H9 (cell line): ENCODE data around the gene GALNT9. TPM values are rescaled to one million over a fixed set of nuclear protein-coding genes. Genes with fewer than 3 reads are reported as not detected.

Experiments
- DNase-seq: peaks from one replicate; pipeline ENCODE4 v3.0.0-alpha.2; 2017
- H2AFZ ChIP-seq: one replicate; pipeline ENCODE4 v1.6.1; 2013; ENCODE audit warnings: mild to moderate bottlenecking, low read length, control low read depth, moderate library complexity
- H2AK5ac ChIP-seq: 2 replicates; pipeline ENCODE4 v1.6.1; 2013; ENCODE audit warnings: low read length, control low read depth, mixed read lengths; ENCODE audit not compliant: insufficient read length
- H2BK120ac ChIP-seq: one replicate; pipeline ENCODE4 v1.6.1; 2013; ENCODE audit warnings: low read depth, mild to moderate bottlenecking, low read length, control low read depth, inconsistent platforms; ENCODE audit not compliant: poor library complexity, severe bottlenecking
- H2BK12ac ChIP-seq: 2 replicates; pipeline ENCODE4 v1.6.1; 2013; ENCODE audit warnings: low read length, control low read depth, mixed read lengths, low read depth; ENCODE audit not compliant: insufficient read length
- H2BK15ac ChIP-seq: 2 replicates; pipeline ENCODE4 v1.6.1; 2013; ENCODE audit warnings: low read depth, low read length, control low read depth
- H2BK20ac ChIP-seq: one replicate; pipeline ENCODE4 v1.6.1; 2013; ENCODE audit warnings: low read depth, mild to moderate bottlenecking, low read length, control low read depth, inconsistent platforms; ENCODE audit not compliant: poor library complexity, severe bottlenecking
- H2BK5ac ChIP-seq: 2 replicates; pipeline ENCODE4 v1.6.1; 2013; ENCODE audit warnings: low read length, control low read depth, mixed read lengths; ENCODE audit not compliant: insufficient read length
- H3K14ac ChIP-seq: 2 replicates; pipeline ENCODE4 v1.6.1; 2013; ENCODE audit warnings: low read length, control low read depth; ENCODE audit not compliant: insufficient read depth
- H3K18ac ChIP-seq: 2 replicates; pipeline ENCODE4 v1.6.1; 2013; ENCODE audit warnings: low read depth, mild to moderate bottlenecking, mixed read lengths, low read length, control low read depth; ENCODE audit not compliant: insufficient read length
- H3K23ac ChIP-seq: 2 replicates; pipeline ENCODE4 v1.6.1; 2013; ENCODE audit warnings: low read length, control low read depth, mixed read lengths, low read depth; ENCODE audit not compliant: insufficient read length
- H3K23me2 ChIP-seq: 2 replicates; pipeline ENCODE4 v1.6.1; 2013; ENCODE audit warnings: low read depth, mild to moderate bottlenecking, mixed read lengths, low read length, control low read depth; ENCODE audit not compliant: insufficient read length, poor library complexity, severe bottlenecking
- H3K27ac ChIP-seq: 2 replicates; pipeline ENCODE4 v1.5.1; 2013; ENCODE audit warnings: low read length, control low read depth, mixed read lengths, low read depth; ENCODE audit not compliant: insufficient read length
- H3K27me3 ChIP-seq: 2 replicates; pipeline ENCODE4 v1.6.1; 2013; ENCODE audit warnings: low read length, control low read depth, inconsistent platforms; ENCODE audit not compliant: insufficient read depth
- H3K4ac ChIP-seq: 2 replicates; pipeline ENCODE4 v1.6.1; 2013; ENCODE audit warnings: low read depth, mild to moderate bottlenecking, control low read depth, inconsistent platforms, low read length, moderate library complexity
- H3K4me1 ChIP-seq: 2 replicates; pipeline ENCODE4 v1.6.1; 2013; ENCODE audit warnings: low read length, control low read depth, inconsistent platforms; ENCODE audit not compliant: insufficient read depth
- H3K4me2 ChIP-seq: 2 replicates; pipeline ENCODE4 v1.6.1; 2013; ENCODE audit warnings: low read length, control low read depth, mixed read lengths; ENCODE audit not compliant: insufficient read length, insufficient read depth
- H3K56ac ChIP-seq: 2 replicates; pipeline ENCODE4 v1.6.1; 2013; ENCODE audit warnings: low read depth, mild to moderate bottlenecking, mixed read lengths, low read length, control low read depth; ENCODE audit not compliant: insufficient read length
- H3K79me1 ChIP-seq: 2 replicates; pipeline ENCODE4 v1.6.1; 2013; ENCODE audit warnings: low read depth, mild to moderate bottlenecking, moderate library complexity, low read length, control low read depth, inconsistent platforms; ENCODE audit not compliant: insufficient read depth, poor library complexity, severe bottlenecking
- H3K79me2 ChIP-seq: 2 replicates; pipeline ENCODE4 v1.6.1; 2013; ENCODE audit warnings: low read length, control low read depth, inconsistent platforms; ENCODE audit not compliant: insufficient read depth
- H3K9ac ChIP-seq: 2 replicates; pipeline ENCODE4 v1.6.1; 2013; ENCODE audit warnings: low read length, control low read depth, mixed read lengths; ENCODE audit not compliant: insufficient read length; ENCODE audit errors: extremely low read depth
- H3K9me3 ChIP-seq: one replicate; pipeline ENCODE4 v1.6.1; 2013; ENCODE audit warnings: low read depth, low read length, inconsistent platforms; ENCODE audit not compliant: control insufficient read depth
- H3T11ph ChIP-seq: one replicate; pipeline ENCODE4 v1.6.1; 2013; ENCODE audit warnings: mild to moderate bottlenecking, low read length, control low read depth, inconsistent platforms
- H4K20me1 ChIP-seq: one replicate; pipeline ENCODE4 v1.6.1; 2013; ENCODE audit not compliant: control insufficient read depth, insufficient read length, insufficient read depth
- H4K5ac ChIP-seq: 2 replicates; pipeline ENCODE4 v1.6.1; 2013; ENCODE audit warnings: low read depth, mild to moderate bottlenecking, mixed read lengths, low read length, control low read depth; ENCODE audit not compliant: insufficient read length
- H4K8ac ChIP-seq: replicated peaks from 2 replicates; pipeline ENCODE4 v1.6.1; 2013; ENCODE audit warnings: low read length, control low read depth, mixed read lengths, low read depth; ENCODE audit not compliant: insufficient read length
- H4K91ac ChIP-seq: 2 replicates; pipeline ENCODE4 v1.6.1; 2013; ENCODE audit warnings: low read depth, mild to moderate bottlenecking, moderate library complexity, mixed read lengths, low read length, control low read depth; ENCODE audit not compliant: insufficient read length
- H3K27ac Mint-ChIP-seq, 3 experiments: 2 replicates in 2 of 3; 3 replicates in 1 of 3; pipeline ENCODE4 v1.8.0; 2020 to 2021; ENCODE audit warnings: mixed read lengths in 3 of 3, mild to moderate bottlenecking in 1 of 3, moderate library complexity in 1 of 3
- H3K27me3 Mint-ChIP-seq: 2 replicates; pipeline ENCODE4 v1.8.0; 2021; ENCODE audit warnings: low read depth, mild to moderate bottlenecking, moderate library complexity, mixed read lengths
- H3K36me3 Mint-ChIP-seq, 3 experiments: 2 replicates in 2 of 3; 3 replicates in 1 of 3; pipeline ENCODE4 v1.8.0; 2020 to 2021; ENCODE audit warnings: low read depth in 3 of 3, mixed read lengths in 3 of 3; ENCODE audit not compliant: insufficient read depth in 1 of 3
- H3K4me1 Mint-ChIP-seq, 2 experiments: 2 replicates each; pipeline ENCODE4 v1.8.0; 2020; ENCODE audit warnings: mixed read lengths in 2 of 2
- H3K4me3 Mint-ChIP-seq, 2 experiments: 2 replicates in 1 of 2; 3 replicates in 1 of 2; pipeline ENCODE4 v1.8.0; 2020 to 2021; ENCODE audit warnings: mild to moderate bottlenecking in 2 of 2, mixed read lengths in 2 of 2, moderate library complexity in 1 of 2
- H3K9me3 Mint-ChIP-seq, 2 experiments: 2 replicates in 1 of 2; 3 replicates in 1 of 2; pipeline ENCODE4 v1.8.0; 2020; ENCODE audit warnings: mild to moderate bottlenecking in 2 of 2, mixed read lengths in 2 of 2, moderate library complexity in 1 of 2
- WGBS: extraction: QIAGEN DNeasy Blood & Tissue Kit; methylation state at CpG from one replicate; pipeline ENCODE4 v1.1.7; 2013; ENCODE audit warnings: missing lambda C conversion rate, low lambda C conversion rate, mixed read lengths; ENCODE audit not compliant: insufficient read length; ENCODE audit errors: extremely low coverage; 5-methylcytosine and 5-hydroxymethylcytosine counted together
- total RNA-seq: library from RNA; stranded (reverse); gene quantifications from 2 replicates; pipeline ENCODE4 v1.2.1, GENCODE V29; 2021
- TF ChIP-seq, protein P1 (sequence below): fragments of 200-600 bp; sonication (generic); conservative IDR thresholded peaks from 3 replicates; pipeline ENCODE4 v1.8.0; 2021; ENCODE audit warnings: antibody characterized with exemption, mild to moderate bottlenecking

GALNT9 gene
- total RNA-seq, 1 experiment from 2014 or later = 0.35 TPM

DNA sequence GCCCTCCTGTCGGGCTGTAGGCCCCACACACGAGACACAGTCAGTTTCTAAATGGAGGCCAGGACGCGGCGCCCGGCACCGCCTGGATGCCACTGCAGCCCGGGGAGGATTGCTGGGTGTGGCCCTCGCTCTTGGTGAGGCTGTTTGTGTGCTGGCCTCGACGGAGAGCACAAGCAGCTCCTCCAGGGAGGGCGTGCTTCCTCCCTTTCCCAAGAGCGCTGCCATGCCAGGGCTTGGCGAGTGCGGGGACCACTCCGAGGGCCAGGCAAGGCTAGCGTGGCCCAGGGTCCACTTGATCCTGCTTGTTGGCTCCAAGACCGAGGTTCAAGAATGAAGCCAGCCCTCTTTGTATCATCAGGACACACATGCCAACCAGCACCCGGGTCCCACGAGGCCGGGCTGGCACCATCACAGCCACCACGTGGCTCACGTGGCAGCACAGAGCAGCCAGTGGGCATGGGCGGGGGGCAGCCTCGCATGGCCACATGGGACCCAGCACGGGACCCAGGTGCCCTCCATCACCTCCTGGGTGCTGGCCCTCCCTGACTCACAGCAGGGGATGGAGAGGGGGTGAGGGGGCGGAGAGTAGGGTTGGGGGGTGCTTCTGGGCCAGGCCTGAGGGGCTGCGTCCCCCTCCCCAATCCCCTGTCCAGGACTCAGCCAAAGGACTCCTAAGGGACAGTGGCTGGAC, 113.9 kb downstream of the GALNT9 start:
- WGBS = no CpG with 5 or more reads among the region's 28 CpGs
- no peak overlapping the region for H3K4me3 Mint-ChIP-seq
- Histone ChIP-seq H3K56ac (no peak overlapping the region), H3K9ac (no peak overlapping the region), H2BK12ac (no peak overlapping the region), H2AFZ (no peak overlapping the region), H3K14ac (no peak overlapping the region), H2BK5ac (no peak overlapping the region), H3K23me2 (no peaks in the 10 kb centered on the region), H3K79me1 (no peaks in the 10 kb centered on the region), H4K91ac (no peak overlapping the region), H2BK15ac (no peak overlapping the region), H3T11ph (no peak overlapping the region), H3K23ac (no peak overlapping the region), H4K8ac (no peak overlapping the region), H4K5ac (no peak overlapping the region), H3K9me3 (no peaks in the 10 kb centered on the region), H3K4ac (no peak overlapping the region), H3K27ac (no peak overlapping the region), H3K27me3 (peaks cover 6% of the 10 kb centered on the region; the same call in 1 of the 2 replicates), H3K79me2 (no peaks in the 10 kb centered on the region), H3K18ac (no peak overlapping the region), H2BK120ac (no peak overlapping the region), H3K4me2 (no peak overlapping the region), H2BK20ac (no peak overlapping the region), H4K20me1 (no peaks in the 10 kb centered on the region), H2AK5ac (no peak overlapping the region), H3K4me1 (no peaks in the 10 kb centered on the region; the same call in 1 of the 2 replicates)
- H3K27ac Mint-ChIP-seq = no peak overlapping the region
- H3K9me3 Mint-ChIP-seq = peaks cover 6 to 9% of the 10 kb centered on the region in 2 experiments
- no peak for DNase-seq
- peaks cover 85% of the 10 kb centered on the region for H3K27me3 Mint-ChIP-seq
- peaks cover 0 to 2% of the 10 kb centered on the region in 2 experiments; a peak in 1 of 4 replicates for H3K4me1 Mint-ChIP-seq
- peaks cover 0 to 2% (median 0%) of the 10 kb centered on the region in 3 experiments; a peak in 1 of 7 replicates for H3K36me3 Mint-ChIP-seq
- TF ChIP-seq, protein P1, sequence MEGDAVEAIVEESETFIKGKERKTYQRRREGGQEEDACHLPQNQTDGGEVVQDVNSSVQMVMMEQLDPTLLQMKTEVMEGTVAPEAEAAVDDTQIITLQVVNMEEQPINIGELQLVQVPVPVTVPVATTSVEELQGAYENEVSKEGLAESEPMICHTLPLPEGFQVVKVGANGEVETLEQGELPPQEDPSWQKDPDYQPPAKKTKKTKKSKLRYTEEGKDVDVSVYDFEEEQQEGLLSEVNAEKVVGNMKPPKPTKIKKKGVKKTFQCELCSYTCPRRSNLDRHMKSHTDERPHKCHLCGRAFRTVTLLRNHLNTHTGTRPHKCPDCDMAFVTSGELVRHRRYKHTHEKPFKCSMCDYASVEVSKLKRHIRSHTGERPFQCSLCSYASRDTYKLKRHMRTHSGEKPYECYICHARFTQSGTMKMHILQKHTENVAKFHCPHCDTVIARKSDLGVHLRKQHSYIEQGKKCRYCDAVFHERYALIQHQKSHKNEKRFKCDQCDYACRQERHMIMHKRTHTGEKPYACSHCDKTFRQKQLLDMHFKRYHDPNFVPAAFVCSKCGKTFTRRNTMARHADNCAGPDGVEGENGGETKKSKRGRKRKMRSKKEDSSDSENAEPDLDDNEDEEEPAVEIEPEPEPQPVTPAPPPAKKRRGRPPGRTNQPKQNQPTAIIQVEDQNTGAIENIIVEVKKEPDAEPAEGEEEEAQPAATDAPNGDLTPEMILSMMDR = no peak
